Measurements from ENCODE around the gene NDUFAF7.
"Not testable (repeated sequence)": the region's sequence is repeated elsewhere in the genome, so short reads cannot be mapped to it uniquely, and the experiment has no call there.

NDUFAF7 gene

GRCh38 chr2:37219046-37219445, 12.4 kb upstream of the NDUFAF7 start:
- no peak for DNase-seq

- DNase-seq: no peak
Measured at GRCh38 chr2:37223131-37223530, 8.3 kb upstream of the NDUFAF7 start.

GRCh38 chr2:37224063-37224462, 7.4 kb upstream of the NDUFAF7 start:
- DNase-seq: no peak

- DNase-seq: not testable (repeated sequence)
Measured at GRCh38 chr2:37225129-37225528, 6.3 kb upstream of the NDUFAF7 start.

- DNase-seq: no peak
Measured at GRCh38 chr2:37226863-37227262, 4.6 kb upstream of the NDUFAF7 start.

- no peak for DNase-seq
Measured at GRCh38 chr2:37228788-37229187, 2.7 kb upstream of the NDUFAF7 start.

- DNase-seq: no peak
Measured at GRCh38 chr2:37230581-37230980, 877 bp upstream of the NDUFAF7 start.

GRCh38 chr2:37232131-37232933, 874 bp downstream of the NDUFAF7 start:
- DNase-seq: no peak

- no peak for DNase-seq
Measured at GRCh38 chr2:37243435-37243834, 12.0 kb downstream of the NDUFAF7 start.

GRCh38 chr2:37244017-37244416, 12.6 kb downstream of the NDUFAF7 start:
- no peak for DNase-seq

- DNase-seq: no peak
Measured at GRCh38 chr2:37244755-37245154, 13.3 kb downstream of the NDUFAF7 start.

GRCh38 chr2:37246205-37246604, 14.7 kb downstream of the NDUFAF7 start:
- no peak for DNase-seq

- no peak for DNase-seq
Measured at GRCh38 chr2:37250869-37251740, 19.6 kb downstream of the NDUFAF7 start.

- no peak for DNase-seq
Measured at GRCh38 chr2:37262522-37262921, 31.1 kb downstream of the NDUFAF7 start.

- DNase-seq: no peak
Measured at GRCh38 chr2:37263839-37264238, 32.4 kb downstream of the NDUFAF7 start.

- no peak for DNase-seq
Measured at GRCh38 chr2:37267685-37268084, 36.2 kb downstream of the NDUFAF7 start.

GRCh38 chr2:37268111-37268510, 36.7 kb downstream of the NDUFAF7 start:
- DNase-seq: no peak

GRCh38 chr2:37271376-37272067, 40.1 kb downstream of the NDUFAF7 start:
- no peak for DNase-seq

GRCh38 chr2:37274359-37274965, 43.0 kb downstream of the NDUFAF7 start:
- no peak for DNase-seq

- no peak for DNase-seq
Measured at GRCh38 chr2:37276291-37276690, 44.8 kb downstream of the NDUFAF7 start.

- no peak for DNase-seq
Measured at GRCh38 chr2:37281916-37282315, 50.5 kb downstream of the NDUFAF7 start.

- no peak for DNase-seq
Measured at GRCh38 chr2:37282746-37283145, 51.3 kb downstream of the NDUFAF7 start.

- no peak for DNase-seq
Measured at GRCh38 chr2:37283207-37283606, 51.7 kb downstream of the NDUFAF7 start.
